Neural crest cell (in vitro differentiated cells): Measurements from ENCODE around the gene CTTN. TPM values are rescaled to one million over a fixed set of nuclear protein-coding genes. Genes with fewer than 3 reads are reported as not detected.
A peak's percentile ranks its signal among the peaks of the same experiment; 100 is the strongest.

ENCODE experiments used
- DNase-seq: peaks from one replicate; pipeline ENCODE4 v3.0.0; 2021; ENCODE audit warnings: low read depth, mixed read lengths, low spot score
- H3K27ac Mint-ChIP-seq: one replicate; pipeline ENCODE4 v1.8.0; 2021; ENCODE audit warnings: mild to moderate bottlenecking, mixed read lengths; ENCODE audit not compliant: unreplicated experiment
- H3K27me3 Mint-ChIP-seq: 2 replicates; pipeline ENCODE4 v1.8.0; 2021; ENCODE audit warnings: low read depth, mild to moderate bottlenecking, mixed read lengths
- H3K36me3 Mint-ChIP-seq: 2 replicates; pipeline ENCODE4 v1.8.0; 2021; ENCODE audit warnings: low read depth, mild to moderate bottlenecking, mixed read lengths
- H3K4me1 Mint-ChIP-seq: 2 replicates; pipeline ENCODE4 v1.8.0; 2021; ENCODE audit warnings: mixed read lengths
- H3K4me3 Mint-ChIP-seq: one replicate; pipeline ENCODE4 v1.8.0; 2021; ENCODE audit warnings: mild to moderate bottlenecking, mixed read lengths
- H3K9me3 Mint-ChIP-seq: 2 replicates; pipeline ENCODE4 v1.8.0; 2021; ENCODE audit warnings: mixed read lengths
- total RNA-seq: library from RNA; stranded (reverse); gene quantifications from 2 replicates; pipeline ENCODE4 v1.2.1, GENCODE V29; 2021
- TF ChIP-seq, protein P1 (sequence below): fragments of 200-600 bp; sonication (generic); conservative IDR thresholded peaks from 2 replicates; pipeline ENCODE4 v1.5.0; 2021; ENCODE audit warnings: antibody characterized with exemption, mild to moderate bottlenecking

Gene CTTN
- total RNA-seq, 1 donor from 2014 or later: 146 TPM

DNA sequence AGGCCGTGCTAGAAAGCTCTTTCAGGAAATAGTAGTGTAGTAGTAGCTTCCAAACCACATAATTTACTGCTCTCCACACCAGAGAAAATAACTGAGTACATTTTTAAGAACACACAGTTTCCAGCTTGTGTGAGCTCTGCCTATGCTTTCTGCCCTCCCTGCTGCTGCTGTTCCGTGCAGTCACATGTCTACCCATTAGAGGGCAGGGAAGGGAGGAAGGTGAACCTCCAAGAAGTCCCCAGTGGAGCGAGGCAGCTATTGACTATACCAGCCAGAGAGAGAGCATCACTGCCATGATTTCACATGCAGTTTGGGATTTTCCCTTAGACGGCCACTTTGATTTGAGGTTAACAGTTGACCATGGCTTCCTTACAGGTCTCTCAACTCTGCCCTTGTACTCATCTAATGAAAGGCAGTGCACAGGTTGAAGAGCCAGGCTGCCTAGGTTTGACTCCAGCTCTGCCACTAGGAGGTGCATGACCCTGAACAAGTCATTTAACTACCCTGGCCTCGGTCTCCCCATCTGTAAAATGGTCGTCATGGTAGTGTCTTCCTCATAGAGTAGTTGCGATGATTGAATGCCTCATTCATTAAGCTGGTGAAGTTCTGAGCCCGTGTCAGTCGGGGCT lies 19.7 kb upstream of the CTTN start:
- TF ChIP-seq, protein P1, sequence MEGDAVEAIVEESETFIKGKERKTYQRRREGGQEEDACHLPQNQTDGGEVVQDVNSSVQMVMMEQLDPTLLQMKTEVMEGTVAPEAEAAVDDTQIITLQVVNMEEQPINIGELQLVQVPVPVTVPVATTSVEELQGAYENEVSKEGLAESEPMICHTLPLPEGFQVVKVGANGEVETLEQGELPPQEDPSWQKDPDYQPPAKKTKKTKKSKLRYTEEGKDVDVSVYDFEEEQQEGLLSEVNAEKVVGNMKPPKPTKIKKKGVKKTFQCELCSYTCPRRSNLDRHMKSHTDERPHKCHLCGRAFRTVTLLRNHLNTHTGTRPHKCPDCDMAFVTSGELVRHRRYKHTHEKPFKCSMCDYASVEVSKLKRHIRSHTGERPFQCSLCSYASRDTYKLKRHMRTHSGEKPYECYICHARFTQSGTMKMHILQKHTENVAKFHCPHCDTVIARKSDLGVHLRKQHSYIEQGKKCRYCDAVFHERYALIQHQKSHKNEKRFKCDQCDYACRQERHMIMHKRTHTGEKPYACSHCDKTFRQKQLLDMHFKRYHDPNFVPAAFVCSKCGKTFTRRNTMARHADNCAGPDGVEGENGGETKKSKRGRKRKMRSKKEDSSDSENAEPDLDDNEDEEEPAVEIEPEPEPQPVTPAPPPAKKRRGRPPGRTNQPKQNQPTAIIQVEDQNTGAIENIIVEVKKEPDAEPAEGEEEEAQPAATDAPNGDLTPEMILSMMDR: peak; percentile 10
- H3K27ac Mint-ChIP-seq: no peak overlapping the region
- peaks cover 17% of the 10 kb centered on the region for H3K36me3 Mint-ChIP-seq
- no peaks in the 10 kb centered on the region for H3K27me3 Mint-ChIP-seq
- no peaks in the 10 kb centered on the region for H3K4me1 Mint-ChIP-seq
- no peak for DNase-seq
- H3K4me3 Mint-ChIP-seq: no peak overlapping the region
- H3K9me3 Mint-ChIP-seq: no peaks in the 10 kb centered on the region

DNA sequence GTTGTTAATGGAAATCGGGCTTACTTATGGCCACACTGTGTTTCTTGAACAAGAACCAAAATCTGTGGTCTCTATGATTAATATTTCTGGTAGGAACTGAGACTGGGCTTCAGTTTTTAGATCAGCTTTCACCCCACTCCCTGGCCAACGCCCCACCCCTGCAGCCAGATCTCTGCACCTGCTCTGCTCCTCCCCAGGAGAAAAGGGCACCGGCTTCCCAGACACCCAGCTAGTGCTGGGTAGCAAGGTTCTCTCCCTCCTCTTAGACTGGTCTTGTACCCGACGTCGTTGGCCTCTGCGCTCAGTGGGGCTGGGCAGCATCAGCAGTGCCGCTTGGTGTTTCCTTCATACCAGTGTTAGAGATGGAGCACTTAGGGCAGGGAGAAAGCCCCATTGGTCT lies 17.0 kb upstream of the CTTN start:
- no peaks in the 10 kb centered on the region for H3K9me3 Mint-ChIP-seq
- H3K27ac Mint-ChIP-seq: no peak overlapping the region
- peaks cover 13% of the 10 kb centered on the region for H3K36me3 Mint-ChIP-seq
- no peak overlapping the region for H3K4me3 Mint-ChIP-seq
- TF ChIP-seq, protein P1: no peak
- DNase-seq: no peak
- H3K27me3 Mint-ChIP-seq: no peaks in the 10 kb centered on the region
- no peaks in the 10 kb centered on the region for H3K4me1 Mint-ChIP-seq

DNA sequence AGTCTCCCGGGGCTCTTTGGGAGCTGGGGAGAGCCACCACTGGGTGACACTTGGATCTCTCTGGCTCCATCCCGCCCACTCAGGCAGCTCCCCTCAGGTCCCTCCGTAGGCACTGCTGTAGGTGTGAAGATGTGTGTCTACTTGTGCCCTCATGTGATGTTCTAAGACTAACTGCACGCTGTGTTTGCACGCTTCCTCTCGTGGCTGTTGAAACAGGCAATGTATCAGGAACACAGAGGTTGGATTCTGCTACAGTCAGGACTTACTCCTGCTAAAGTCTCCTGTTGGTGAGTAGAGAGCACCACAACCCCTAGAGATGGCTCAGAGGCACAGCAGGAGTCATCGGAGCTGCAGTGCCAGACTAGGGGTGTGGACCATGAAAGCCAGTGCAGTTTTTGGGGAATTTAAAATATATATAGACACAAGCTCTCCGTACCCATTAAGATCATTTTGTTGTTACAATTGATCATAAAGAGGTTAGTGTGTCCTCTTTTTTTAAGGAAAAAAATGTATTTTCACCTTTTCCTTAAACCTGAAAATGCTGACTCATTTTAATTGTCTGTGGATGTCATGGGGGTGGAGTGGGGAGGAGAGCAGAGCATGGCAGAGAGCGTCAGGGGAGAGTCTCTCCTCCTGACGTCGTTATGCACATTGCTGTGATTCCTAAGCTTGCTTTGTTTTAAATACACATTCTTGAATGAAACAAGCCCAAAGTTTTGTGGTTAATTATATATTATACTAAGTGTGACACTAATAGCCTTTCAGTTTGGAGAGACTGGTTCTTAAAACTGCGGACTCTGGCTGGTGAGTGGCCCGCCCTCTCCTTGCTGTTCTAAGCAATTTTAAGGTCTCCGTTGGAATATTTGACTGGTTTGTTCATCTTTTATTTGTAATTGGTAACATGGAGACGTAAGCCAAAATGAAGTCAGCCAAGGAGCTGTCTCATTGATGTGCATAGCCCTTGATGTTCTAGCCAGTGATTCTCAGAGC lies 16.2 kb upstream of the CTTN start:
- Mint-ChIP-seq H3K4me1 (no peaks in the 10 kb centered on the region), H3K27me3 (no peaks in the 10 kb centered on the region), H3K4me3 (no peak overlapping the region), H3K27ac (peak overlapping the region; percentile 16), H3K9me3 (no peaks in the 10 kb centered on the region), H3K36me3 (peaks cover 10% of the 10 kb centered on the region)
- TF ChIP-seq, protein P1: no peak
- DNase-seq: no peak

DNA sequence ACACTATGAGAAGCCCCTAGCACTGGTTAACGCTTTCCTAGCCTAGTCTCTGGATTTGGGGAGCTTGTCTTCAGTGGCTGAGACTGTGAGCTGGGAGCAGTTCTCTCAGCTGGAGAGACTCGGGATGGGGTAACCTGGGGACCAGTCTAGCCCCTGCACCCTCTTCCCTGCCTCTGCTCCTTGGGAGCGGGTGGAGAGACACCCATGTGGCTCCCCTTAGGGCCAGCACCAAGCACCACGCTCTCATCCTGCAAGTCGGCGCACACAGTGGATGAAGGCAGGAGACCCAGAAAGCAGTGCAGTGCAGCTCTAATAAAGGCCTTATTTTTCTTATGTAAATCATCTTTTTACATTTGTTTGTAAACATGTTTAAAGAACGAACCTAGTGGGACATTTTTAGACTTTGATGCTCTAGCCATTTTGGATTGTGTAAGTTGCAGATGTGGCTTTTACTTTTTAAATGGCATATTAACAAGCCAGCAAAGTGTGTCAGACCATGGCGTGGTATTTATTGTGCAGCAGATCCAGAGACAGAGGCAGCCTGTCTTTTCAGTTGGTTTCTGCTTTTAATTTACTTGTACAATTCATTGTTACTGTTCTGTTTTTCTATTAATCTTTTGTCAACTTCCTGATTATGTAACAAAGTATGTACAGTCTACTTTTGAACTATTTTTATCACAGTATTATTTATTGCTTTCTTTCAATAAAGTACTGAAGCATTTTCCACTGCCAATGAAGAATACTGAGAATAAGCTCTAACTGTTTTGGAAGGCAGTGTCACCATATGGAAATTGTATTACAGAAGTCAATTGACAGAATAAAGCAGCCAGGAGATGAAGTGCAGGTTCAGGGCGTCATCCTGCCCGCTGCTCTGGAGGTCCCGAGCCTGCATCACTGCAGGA lies 14.4 kb upstream of the CTTN start:
- no peaks in the 10 kb centered on the region for H3K27me3 Mint-ChIP-seq

More for the DNA sequence above, 14.4 kb upstream of the CTTN start:
- DNase-seq: no peak
- TF ChIP-seq, protein P1: no peak
- no peaks in the 10 kb centered on the region for H3K4me1 Mint-ChIP-seq
- peaks cover 11% of the 10 kb centered on the region for H3K36me3 Mint-ChIP-seq
- no peaks in the 10 kb centered on the region for H3K9me3 Mint-ChIP-seq
- H3K4me3 Mint-ChIP-seq: no peak overlapping the region
- H3K27ac Mint-ChIP-seq: no peak overlapping the region
